Measurements from ENCODE around the gene IRX4.

The IRX4 gene

GRCh38 chr5:1882337-1883119, at the start of gene IRX4:
Gene IRX4, minus strand, starts transcription at chr5:1882925. Its CDS starts 278 bp downstream, at chr5:1882647.
- no peak for DNase-seq (ENCODE audit: low read depth in 2 of 3, low spot score in 1 of 3)

- DNase-seq (ENCODE audit: low read depth in 2 of 3, low spot score in 1 of 3): no peak
These were observed 49.0 kb upstream of the IRX4 start for GRCh38 chr5:1931604-1932231.

GRCh38 chr5:1930880-1931603, 48.3 kb upstream of the IRX4 start:
- DNase-seq (ENCODE audit: low read depth in 2 of 3, low spot score in 1 of 3): no peak

- DNase-seq (ENCODE audit: low read depth in 2 of 3, low spot score in 1 of 3): no peak
These were observed 47.8 kb upstream of the IRX4 start for GRCh38 chr5:1930501-1930879.

- DNase-seq (ENCODE audit: low read depth in 2 of 3, low spot score in 1 of 3): no peak
These were observed 46.6 kb upstream of the IRX4 start for GRCh38 chr5:1929108-1929991.

GRCh38 chr5:1926471-1927341, 44.0 kb upstream of the IRX4 start:
- DNase-seq (ENCODE audit: low read depth in 2 of 3, low spot score in 1 of 3): no peak

GRCh38 chr5:1926071-1926440, 43.3 kb upstream of the IRX4 start:
- no peak for DNase-seq (ENCODE audit: low read depth in 2 of 3, low spot score in 1 of 3)

GRCh38 chr5:1925111-1926070, 42.7 kb upstream of the IRX4 start:
- DNase-seq (ENCODE audit: low read depth in 2 of 3, low spot score in 1 of 3): no peak

GRCh38 chr5:1923766-1924165, 41.0 kb upstream of the IRX4 start:
- DNase-seq (ENCODE audit: low read depth in 2 of 3, low spot score in 1 of 3): no peak

- DNase-seq (ENCODE audit: low read depth in 2 of 3, low spot score in 1 of 3): no peak
These were observed 40.6 kb upstream of the IRX4 start for GRCh38 chr5:1923341-1923740.

- DNase-seq (ENCODE audit: low read depth in 2 of 3, low spot score in 1 of 3): no peak
These were observed 39.0 kb upstream of the IRX4 start for GRCh38 chr5:1921711-1922110.

- no peak for DNase-seq (ENCODE audit: low read depth in 2 of 3, low spot score in 1 of 3)
These were observed 37.0 kb upstream of the IRX4 start for GRCh38 chr5:1919750-1920149.

- DNase-seq (ENCODE audit: low read depth in 2 of 3, low spot score in 1 of 3): no peak
These were observed 36.5 kb upstream of the IRX4 start for GRCh38 chr5:1919209-1919566.

GRCh38 chr5:1918488-1919208, 35.9 kb upstream of the IRX4 start:
- DNase-seq (ENCODE audit: low read depth in 2 of 3, low spot score in 1 of 3): no peak

- no peak for DNase-seq (ENCODE audit: low read depth in 2 of 3, low spot score in 1 of 3)
These were observed 35.2 kb upstream of the IRX4 start for GRCh38 chr5:1917830-1918487.

- no peak for DNase-seq (ENCODE audit: low read depth in 2 of 3, low spot score in 1 of 3)
These were observed 33.6 kb upstream of the IRX4 start for GRCh38 chr5:1916041-1917001.

- no peak for DNase-seq (ENCODE audit: low read depth in 2 of 3, low spot score in 1 of 3)
These were observed 32.6 kb upstream of the IRX4 start for GRCh38 chr5:1915316-1915715.
